K562 (cell line): ENCODE results near the gene RHBDL3. TPM values are rescaled to one million over a fixed set of nuclear protein-coding genes. Genes with fewer than 3 reads are reported as not detected.

Experiments used
- ATAC-seq: fragments of 200-7000 bp; cut with Tn5 transposase; 3 replicates; pipeline ENCODE4 v1.9.1; 2020; ENCODE audit warnings: moderate library complexity
- BruUV-seq: library from RNA; stranded (reverse); fragments of 400-500 nt; replicated peaks from 2 replicates; lab custom pipeline; 2021; lab: Mats Ljungman, UMichigan
- CTCF ChIA-PET: fragments of 300-600 bp; formaldehyde crosslinking; extraction: SDS; loops from one replicate; lab custom pipeline; 2021; ENCODE audit warnings: low intra/inter-chr PET ratio; lab: Yijun Ruan, JAX
- POLR2A ChIA-PET: fragments of 300-600, 350-650 bp; sonication (Branson Sonifier 250); formaldehyde crosslinking; extraction: SDS; loops from one replicate; lab custom pipeline; 2021; ENCODE audit warnings: antibody characterized with exemption, inconsistent platforms; lab: Yijun Ruan, JAX
- DNase-seq, 4 experiments: peaks; one replicate each; pipeline versions ENCODE4 v3.0.0 to v3.0.0-alpha.2; 2011 to 2018; ENCODE audit warnings: low spot score in 3 of 4, mixed read lengths in 3 of 4; ENCODE audit errors: extremely low read depth in 1 of 4
- FAIRE-seq: peaks from 2 replicates; lab custom pipeline; 2011; peaks lifted over from hg19 to GRCh38; lab: Jason Lieb, UNC
- H2AFZ ChIP-seq: 2 replicates; pipeline ENCODE4 v1.6.0; 2011; ENCODE audit warnings: low read depth, low read length, control low read depth, inconsistent platforms
- H3K27ac ChIP-seq: fragments of 200-600 bp; 3 replicates; pipeline ENCODE4 v1.8.0; 2011; ENCODE audit warnings: low read depth, mild to moderate bottlenecking, control low read depth, inconsistent platforms, low read length, moderate library complexity, mixed read lengths; ENCODE audit errors: extremely low read depth
- H3K27me3 ChIP-seq, 2 experiments: fragments of 300-600 bp in 1 of 2; 2 replicates in 1 of 2; 3 replicates in 1 of 2; pipeline versions ENCODE4 v1.6.0 to v1.8.0; 2011; ENCODE audit warnings: inconsistent platforms in 2 of 2, low read length in 2 of 2, mild to moderate bottlenecking in 1 of 2, mixed read lengths in 1 of 2, moderate library complexity in 1 of 2; ENCODE audit not compliant: control insufficient read depth in 2 of 2, insufficient read depth in 2 of 2
- H3K36me3 ChIP-seq: fragments of 300-600 bp; 3 replicates; pipeline ENCODE4 v1.8.0; 2011; ENCODE audit warnings: mild to moderate bottlenecking, low read length, inconsistent platforms; ENCODE audit not compliant: control insufficient read depth, insufficient read depth
- H3K4me1 ChIP-seq, 2 experiments: fragments of 200-600 bp in 1 of 2; replicated peaks in 1 of 2; 2 replicates in 1 of 2; 3 replicates in 1 of 2; pipeline versions ENCODE4 v1.5.1 to v1.8.0; 2011; ENCODE audit warnings: inconsistent platforms in 2 of 2, low read length in 2 of 2, mild to moderate bottlenecking in 1 of 2, mixed read lengths in 1 of 2, moderate library complexity in 1 of 2; ENCODE audit not compliant: control insufficient read depth in 2 of 2, insufficient read depth in 2 of 2
- H3K4me2 ChIP-seq: 2 replicates; pipeline ENCODE4 v1.6.1; 2011; ENCODE audit warnings: low read length, control low read depth, inconsistent platforms, mixed read lengths; ENCODE audit not compliant: insufficient read depth
- H3K4me3 ChIP-seq: fragments of 200-600 bp; sonication (generic), shearing (Covaris generic); 2 replicates; pipeline ENCODE4 v1.5.1; 2016; ENCODE audit warnings: control low read depth, inconsistent platforms
- H3K79me2 ChIP-seq: fragments of 200-600 bp; 3 replicates; pipeline ENCODE4 v1.8.0; 2011; ENCODE audit warnings: low read length, inconsistent platforms; ENCODE audit not compliant: control insufficient read depth, insufficient read depth
- H3K9ac ChIP-seq, 2 experiments: 2 replicates each; pipeline versions ENCODE4 v1.6.0 to v1.6.1; 2011; ENCODE audit warnings: low read depth in 2 of 2, low read length in 2 of 2, control low read depth in 1 of 2, inconsistent platforms in 1 of 2, mild to moderate bottlenecking in 1 of 2, mixed read lengths in 1 of 2; ENCODE audit not compliant: insufficient read depth in 1 of 2
- H3K9me1 ChIP-seq: one replicate; pipeline ENCODE4 v1.6.0; 2011; ENCODE audit warnings: inconsistent platforms, mild to moderate bottlenecking, low read length, moderate library complexity; ENCODE audit not compliant: control insufficient read depth, insufficient read depth
- H3K9me3 ChIP-seq: replicated peaks from 2 replicates; pipeline ENCODE4 v1.5.1; 2011; ENCODE audit warnings: low read depth, low read length, inconsistent platforms; ENCODE audit not compliant: control insufficient read depth, insufficient read depth
- H4K20me1 ChIP-seq: replicated peaks from 2 replicates; pipeline ENCODE4 v1.6.1; 2011; ENCODE audit warnings: low read length, inconsistent platforms, mixed read lengths; ENCODE audit not compliant: control insufficient read depth, insufficient read depth
- CEBPB ChIP-seq: fragments of 450-650 bp; IDR thresholded peaks from 2 replicates; pipeline ENCODE4 v1.6.1; 2016; ENCODE audit warnings: missing genetic modification characterization, missing compliant biosample characterization
- CEBPG ChIP-seq, 3 experiments: fragments of 200-800 bp in 1 of 3; sonication (Bioruptor generic) in 1 of 3; sonication (generic) in 1 of 3; formaldehyde crosslinking in 1 of 3; IDR thresholded peaks in 2 of 3; conservative IDR thresholded peaks in 1 of 3; 2 replicates each; pipeline versions ENCODE4 v1.6.1 to v1.8.0; 2016 to 2022; ENCODE audit warnings: missing compliant biosample characterization in 2 of 3, missing genetic modification characterization in 2 of 3, mild to moderate bottlenecking in 1 of 3, missing genetic modification reagents in 1 of 3
- HDGF ChIP-seq: fragments of 450-650 bp; IDR thresholded peaks from 2 replicates; pipeline ENCODE4 v1.6.1; 2016
- SAFB ChIP-seq: fragments of 200-400 bp; formaldehyde crosslinking; IDR thresholded peaks from 2 replicates; pipeline ENCODE4 v1.6.1; 2017; ENCODE audit warnings: low read depth, low read length, borderline replicate concordance
- SMARCE1 ChIP-seq: fragments of 450-650 bp; IDR thresholded peaks from 2 replicates; pipeline ENCODE4 v1.7.1; 2016; ENCODE audit warnings: mild to moderate bottlenecking
- ZBTB8A ChIP-seq: fragments of 450-650 bp; IDR thresholded peaks from 2 replicates; pipeline ENCODE4 v1.6.1; 2018; ENCODE audit warnings: mild to moderate bottlenecking, moderate library complexity; ENCODE audit not compliant: partially characterized antibody
- ZC3H11A ChIP-seq: IDR thresholded peaks from 2 replicates; pipeline ENCODE4 v1.6.1; 2012; ENCODE audit warnings: low read depth, low read length, improper control_type of control experiment
- ZNF699 ChIP-seq: fragments of 250-450 bp; sonication (Bioruptor Pico); IDR thresholded peaks from 2 replicates; pipeline ENCODE4 v1.8.0; 2021; ENCODE audit warnings: mild to moderate bottlenecking, moderate library complexity; ENCODE audit not compliant: insufficient replicate concordance
- WGBS: fragments of 100-300 bp; shearing (Covaris generic); methylation state at CpG from one replicate; pipeline ENCODE4 v1.1.6; 2016; ENCODE audit warnings: low coverage, mixed read lengths; ENCODE audit not compliant: insufficient coverage; ENCODE audit errors: missing lambda C conversion rate; 5-methylcytosine and 5-hydroxymethylcytosine counted together
- in situ Hi-C: fragments of 300-500 bp; cut with MboI; formaldehyde crosslinking; loops from 4 replicates; pipeline ENCODE4 v1.15.0; 2018; ENCODE audit warnings: inconsistent platforms, mixed read lengths
- intact Hi-C: fragments of 100-400 bp; cut with micrococcal nuclease; formaldehyde crosslinking; loops from 2 replicates; pipeline ENCODE4 v1.14.2; 2022
- polyA plus RNA-seq, 8 experiments: library from polyadenylated mRNA; depleted of rRNA in 4 of 8; stranded (reverse) in 5 of 8; unstranded in 3 of 8; fragments of >200 nt; fragmentation: Nextera tagmentation in 2 of 8; fragmentation: Illumina TruSeq in 1 of 8; extraction: Ambion mirVana in 2 of 8; extraction: Trizol in 1 of 8; gene quantifications; 2 replicates each; pipeline versions ENCODE4 v1.2.1 to v1.2.3, GENCODE V29; 2011 to 2014; ENCODE audit warnings: inconsistent platforms in 1 of 8, missing spikeins in 1 of 8
- total RNA-seq, 7 experiments: library from RNA; depleted of rRNA in 6 of 7; stranded (reverse); fragments of >200 nt in 6 of 7; fragmentation: Illumina TruSeq in 2 of 7; extraction: Trizol in 2 of 7; gene quantifications; 2 replicates each; pipeline versions ENCODE4 v1.2.1 to v1.2.3, GENCODE V29; 2011 to 2021; ENCODE audit warnings: low replicate concordance in 1 of 7
- TF ChIP-seq, protein P1 (sequence below), 3 experiments: fragments of 200-800 bp in 1 of 3; fragments of 250-450 bp in 1 of 3; fragments of 450-650 bp in 1 of 3; sonication (Bioruptor Pico) in 1 of 3; sonication (Bioruptor generic) in 1 of 3; formaldehyde crosslinking in 1 of 3; IDR thresholded peaks; 2 replicates each; pipeline versions ENCODE4 v1.6.1 to v1.8.0; 2016 to 2022; ENCODE audit warnings: mild to moderate bottlenecking in 2 of 3, missing genetic modification characterization in 2 of 3, missing compliant biosample characterization in 1 of 3, moderate library complexity in 1 of 3

Gene RHBDL3
- total and polyA plus RNA-seq, 9 of the 15 experiments (the other 6 are each of a cell fraction or from before 2014, with no cell fraction given): 0.06 to 0.31 (median 0.09) TPM; not detected in 4

DNA sequence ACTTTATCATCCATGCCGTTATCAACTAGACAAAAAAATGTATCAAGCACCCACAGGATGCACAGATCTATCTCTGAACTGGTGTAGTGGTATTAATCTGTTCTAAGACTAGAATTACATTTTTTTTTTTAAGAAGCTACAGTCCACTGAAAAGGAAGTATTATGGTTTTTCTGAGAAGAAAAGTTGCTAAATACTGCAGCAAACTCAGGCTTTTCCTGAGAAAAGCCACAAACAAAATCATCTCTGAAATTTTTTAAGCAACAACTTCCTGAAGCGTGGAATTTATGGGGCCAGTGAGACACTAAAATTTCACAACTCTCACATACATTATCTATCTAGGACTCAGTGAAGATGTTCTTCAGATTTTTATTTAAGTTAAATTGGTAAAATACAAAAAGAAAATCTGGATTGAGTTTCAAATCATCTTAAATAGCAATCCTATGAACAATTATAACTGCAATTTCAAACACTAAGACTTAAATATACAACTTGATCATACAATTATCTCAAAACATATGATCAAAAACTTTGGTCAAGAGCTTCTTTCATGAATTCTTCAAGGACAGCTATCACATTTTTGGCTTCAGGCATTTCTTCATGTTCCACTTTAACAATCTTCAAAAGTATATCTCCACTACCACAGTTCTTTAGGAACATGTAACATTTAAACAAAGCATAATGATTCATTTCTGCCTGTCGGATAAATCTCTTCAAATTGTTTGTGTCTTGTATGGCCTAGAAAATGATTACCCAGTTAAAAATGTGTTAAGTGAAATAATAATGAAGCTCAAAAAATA, 65.8 kb downstream of the RHBDL3 start:
- H2AFZ ChIP-seq: no peak overlapping the region
- intact Hi-C loops (no loop called here), in situ Hi-C loops (no loop called here)
- H3K79me2 ChIP-seq: no peaks in the 10 kb centered on the region
- ChIA-PET POLR2A (interaction anchor here (0.7 to 1.6 kb wide), 3 partner anchors 8 to 17 kb away, joined by 3 to 6 read pairs (median 3); no protein-coding TSS in a partner anchor), CTCF (interaction anchor here (0.5 kb wide), 1 partner anchor 275 kb away, joined by 4 read pairs; no protein-coding TSS in a partner anchor)
- no peak for DNase-seq
- H3K4me3 ChIP-seq: no peak overlapping the region
- peaks cover 0 to 4% of the 10 kb centered on the region in 2 experiments; a peak in 1 of 5 replicates for H3K4me1 ChIP-seq
- H4K20me1 ChIP-seq: no peaks in the 10 kb centered on the region
- no TSS peak for BruUV-seq
- no peaks in the 10 kb centered on the region for H3K9me3 ChIP-seq
- no peaks in the 10 kb centered on the region for H3K9me1 ChIP-seq
- TF ChIP-seq, protein P1, sequence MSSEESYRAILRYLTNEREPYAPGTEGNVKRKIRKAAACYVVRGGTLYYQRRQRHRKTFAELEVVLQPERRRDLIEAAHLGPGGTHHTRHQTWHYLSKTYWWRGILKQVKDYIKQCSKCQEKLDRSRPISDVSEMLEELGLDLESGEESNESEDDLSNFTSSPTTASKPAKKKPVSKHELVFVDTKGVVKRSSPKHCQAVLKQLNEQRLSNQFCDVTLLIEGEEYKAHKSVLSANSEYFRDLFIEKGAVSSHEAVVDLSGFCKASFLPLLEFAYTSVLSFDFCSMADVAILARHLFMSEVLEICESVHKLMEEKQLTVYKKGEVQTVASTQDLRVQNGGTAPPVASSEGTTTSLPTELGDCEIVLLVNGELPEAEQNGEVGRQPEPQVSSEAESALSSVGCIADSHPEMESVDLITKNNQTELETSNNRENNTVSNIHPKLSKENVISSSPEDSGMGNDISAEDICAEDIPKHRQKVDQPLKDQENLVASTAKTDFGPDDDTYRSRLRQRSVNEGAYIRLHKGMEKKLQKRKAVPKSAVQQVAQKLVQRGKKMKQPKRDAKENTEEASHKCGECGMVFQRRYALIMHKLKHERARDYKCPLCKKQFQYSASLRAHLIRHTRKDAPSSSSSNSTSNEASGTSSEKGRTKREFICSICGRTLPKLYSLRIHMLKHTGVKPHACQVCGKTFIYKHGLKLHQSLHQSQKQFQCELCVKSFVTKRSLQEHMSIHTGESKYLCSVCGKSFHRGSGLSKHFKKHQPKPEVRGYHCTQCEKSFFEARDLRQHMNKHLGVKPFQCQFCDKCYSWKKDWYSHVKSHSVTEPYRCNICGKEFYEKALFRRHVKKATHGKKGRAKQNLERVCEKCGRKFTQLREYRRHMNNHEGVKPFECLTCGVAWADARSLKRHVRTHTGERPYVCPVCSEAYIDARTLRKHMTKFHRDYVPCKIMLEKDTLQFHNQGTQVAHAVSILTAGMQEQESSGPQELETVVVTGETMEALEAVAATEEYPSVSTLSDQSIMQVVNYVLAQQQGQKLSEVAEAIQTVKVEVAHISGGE (CRISPR knock-in tag; IDR thresholded peaks at IDR 0.05): no peak
- TF ChIP-seq ZC3H11A (no peak), CEBPG (CRISPR knock-in tag; IDR thresholded peaks at IDR 0.05) (no peak), CEBPG (tag; conservative IDR thresholded peaks at IDR 0.05 in 1 of 2, IDR thresholded peaks at IDR 0.05 in 1 of 2) (0 out of 4 replicates have a peak, but pooled peaks of 1 of the 2 experiments have one; percentile 13), ZNF699 (CRISPR knock-in tag) (no peak), CEBPB (peak; percentile 10; the same call in 1 of the 2 replicates), HDGF (no peak), SAFB (no peak), ZBTB8A (no peak), SMARCE1 (no peak)
- ATAC-seq: no peak
- peaks cover 9% of the 10 kb centered on the region; the same call in 2 of the 3 replicates for H3K36me3 ChIP-seq
- no peaks in the 10 kb centered on the region for H3K27me3 ChIP-seq
- FAIRE-seq: no peak
- H3K4me2 ChIP-seq: no peak overlapping the region
- H3K9ac ChIP-seq: no peak overlapping the region
- WGBS: 64% methylated on average over 3 of the region's 3 CpGs
- no peak overlapping the region for H3K27ac ChIP-seq
